Stimulated activated CD4-positive, alpha-beta T cell treated with anti-CD3 and anti-CD28 coated beads, Interleukin-12 subunit alpha, Interleukin-12 subunit beta, amount 100 ng/mL, for 48 hours (primary cell): ENCODE measurements around the gene GRP.

Experiments used
- DNase-seq, 3 donors: peaks; one replicate each; pipeline ENCODE4 v3.0.0-alpha.2; 2020; ENCODE audit warnings: low read depth in 2 of 3, low spot score in 1 of 3

The GRP gene

GRCh38 chr18:59219672-59220163 is at the start of gene GRP:
Gene GRP (plus strand): TSS chr18:59220158. CDS start chr18:59220266, 108 bp downstream.
- DNase-seq, result no peak

- DNase-seq, result no peak
Observed at GRCh38 chr18:59172664-59173249, 47.2 kb upstream of the GRP start.

GRCh38 chr18:59177485-59177884 is 42.5 kb upstream of the GRP start:
- DNase-seq, result no peak

GRCh38 chr18:59180150-59180845 is 39.7 kb upstream of the GRP start:
- no peak for DNase-seq

GRCh38 chr18:59182673-59183072 is 37.3 kb upstream of the GRP start:
- no peak for DNase-seq

- no peak for DNase-seq
Observed at GRCh38 chr18:59189008-59189407, 30.9 kb upstream of the GRP start.

- no peak for DNase-seq
Observed at GRCh38 chr18:59189746-59190145, 30.2 kb upstream of the GRP start.

GRCh38 chr18:59196161-59196725 is 23.7 kb upstream of the GRP start:
- DNase-seq, result no peak

- no peak for DNase-seq
Observed at GRCh38 chr18:59197636-59198035, 22.3 kb upstream of the GRP start.

GRCh38 chr18:59198215-59198614 is 21.7 kb upstream of the GRP start:
- no peak for DNase-seq

- no peak for DNase-seq
Observed at GRCh38 chr18:59200787-59201186, 19.2 kb upstream of the GRP start.

GRCh38 chr18:59202258-59202820 is 17.6 kb upstream of the GRP start:
- DNase-seq, result no peak

- no peak for DNase-seq
Observed at GRCh38 chr18:59207506-59207905, 12.5 kb upstream of the GRP start.

- DNase-seq, result no peak
Observed at GRCh38 chr18:59208602-59209125, 11.3 kb upstream of the GRP start.

GRCh38 chr18:59210299-59210698 is 9.7 kb upstream of the GRP start:
- DNase-seq, result no peak

GRCh38 chr18:59211629-59212028 is 8.3 kb upstream of the GRP start:
- no peak for DNase-seq

GRCh38 chr18:59218018-59218417 is 1.9 kb upstream of the GRP start:
- no peak for DNase-seq

- DNase-seq, result no peak
Observed at GRCh38 chr18:59220164-59220783, 316 bp downstream of the GRP start.

- no peak for DNase-seq
Observed at GRCh38 chr18:59220784-59221765, 1.1 kb downstream of the GRP start.

- no peak for DNase-seq
Observed at GRCh38 chr18:59222341-59222740, 2.4 kb downstream of the GRP start.
